Astrocyte of the spinal cord (primary cell): ENCODE measurements around the gene MAP3K1.

Experiments
- DNase-seq: peaks from one replicate; pipeline ENCODE4 v3.0.0; 2011; ENCODE audit warnings: low read depth, low spot score
- H3K4me3 ChIP-seq: 2 replicates; pipeline ENCODE4 v1.5.1; 2011; ENCODE audit warnings: low read depth, mild to moderate bottlenecking, low read length, moderate library complexity
- in situ Hi-C: cut with HindIII; loops from 2 replicates; pipeline ENCODE4 v1.10.0; 2017; ENCODE audit warnings: low sequenced_read_pairs
- TF ChIP-seq, protein P1 (sequence below): IDR thresholded peaks from 2 replicates; pipeline ENCODE4 v1.5.1; 2012; ENCODE audit warnings: low read depth, mild to moderate bottlenecking, low read length, inconsistent platforms

Gene MAP3K1

GRCh38 chr5:56862909-56863308 lies 47.6 kb downstream of the MAP3K1 start:
- DNase-seq: no peak
- in situ Hi-C loops: no loop called here
- TF ChIP-seq, protein P1, sequence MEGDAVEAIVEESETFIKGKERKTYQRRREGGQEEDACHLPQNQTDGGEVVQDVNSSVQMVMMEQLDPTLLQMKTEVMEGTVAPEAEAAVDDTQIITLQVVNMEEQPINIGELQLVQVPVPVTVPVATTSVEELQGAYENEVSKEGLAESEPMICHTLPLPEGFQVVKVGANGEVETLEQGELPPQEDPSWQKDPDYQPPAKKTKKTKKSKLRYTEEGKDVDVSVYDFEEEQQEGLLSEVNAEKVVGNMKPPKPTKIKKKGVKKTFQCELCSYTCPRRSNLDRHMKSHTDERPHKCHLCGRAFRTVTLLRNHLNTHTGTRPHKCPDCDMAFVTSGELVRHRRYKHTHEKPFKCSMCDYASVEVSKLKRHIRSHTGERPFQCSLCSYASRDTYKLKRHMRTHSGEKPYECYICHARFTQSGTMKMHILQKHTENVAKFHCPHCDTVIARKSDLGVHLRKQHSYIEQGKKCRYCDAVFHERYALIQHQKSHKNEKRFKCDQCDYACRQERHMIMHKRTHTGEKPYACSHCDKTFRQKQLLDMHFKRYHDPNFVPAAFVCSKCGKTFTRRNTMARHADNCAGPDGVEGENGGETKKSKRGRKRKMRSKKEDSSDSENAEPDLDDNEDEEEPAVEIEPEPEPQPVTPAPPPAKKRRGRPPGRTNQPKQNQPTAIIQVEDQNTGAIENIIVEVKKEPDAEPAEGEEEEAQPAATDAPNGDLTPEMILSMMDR: no peak
- no peak overlapping the region for H3K4me3 ChIP-seq

- no peak overlapping the region for H3K4me3 ChIP-seq
- DNase-seq: no peak
- TF ChIP-seq, protein P1: no peak
- in situ Hi-C loops: no loop called here
Measured at GRCh38 chr5:56871777-56872176, 56.4 kb downstream of the MAP3K1 start.

- in situ Hi-C loops: no loop called here
- no peak for DNase-seq
- TF ChIP-seq, protein P1: no peak
- H3K4me3 ChIP-seq: no peak overlapping the region
Measured at GRCh38 chr5:56873056-56873455, 57.7 kb downstream of the MAP3K1 start.

- TF ChIP-seq, protein P1: no peak
- no peak overlapping the region for H3K4me3 ChIP-seq
- in situ Hi-C loops: no loop called here
- DNase-seq: no peak
Measured at GRCh38 chr5:56876327-56876726, 61.0 kb downstream of the MAP3K1 start.

DNA sequence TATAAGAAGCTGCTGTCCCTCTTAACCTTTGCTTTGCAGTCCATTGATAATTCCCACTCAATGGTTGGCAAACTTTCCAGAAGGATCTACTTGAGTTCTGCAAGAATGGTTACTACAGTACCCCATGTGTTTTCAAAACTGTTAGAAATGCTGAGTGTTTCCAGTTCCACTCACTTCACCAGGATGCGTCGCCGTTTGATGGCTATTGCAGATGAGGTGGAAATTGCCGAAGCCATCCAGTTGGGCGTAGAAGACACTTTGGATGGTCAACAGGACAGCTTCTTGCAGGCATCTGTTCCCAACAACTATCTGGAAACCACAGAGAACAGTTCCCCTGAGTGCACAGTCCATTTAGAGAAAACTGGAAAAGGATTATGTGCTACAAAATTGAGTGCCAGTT lies 66.2 kb downstream of the MAP3K1 start:
- TF ChIP-seq, protein P1: no peak
- no peak overlapping the region for H3K4me3 ChIP-seq
- DNase-seq: no peak
- in situ Hi-C loops: no loop called here

DNA sequence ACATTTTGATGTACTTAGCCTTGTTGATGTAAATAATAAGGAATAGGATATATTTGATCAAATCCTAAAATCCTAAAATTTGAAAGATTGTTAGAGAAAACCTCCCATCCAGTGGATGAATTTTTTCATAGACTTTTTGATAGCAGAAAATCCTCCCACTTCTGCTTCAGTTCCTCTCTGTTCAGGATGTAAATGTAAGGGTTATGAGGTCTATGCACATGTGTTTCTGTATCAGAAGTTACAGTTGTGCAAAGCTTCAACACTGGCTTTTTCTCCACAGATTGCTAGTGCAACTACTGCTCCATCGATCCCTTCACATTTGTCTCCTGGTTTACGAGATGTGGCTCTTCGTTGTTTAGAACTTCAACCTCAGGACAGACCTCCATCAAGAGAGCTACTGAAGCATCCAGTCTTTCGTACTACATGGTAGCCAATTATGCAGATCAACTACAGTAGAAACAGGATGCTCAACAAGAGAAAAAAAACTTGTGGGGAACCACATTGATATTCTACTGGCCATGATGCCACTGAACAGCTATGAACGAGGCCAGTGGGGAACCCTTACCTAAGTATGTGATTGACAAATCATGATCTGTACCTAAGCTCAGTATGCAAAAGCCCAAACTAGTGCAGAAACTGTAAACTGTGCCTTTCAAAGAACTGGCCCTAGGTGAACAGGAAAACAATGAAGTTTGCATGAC lies 78.1 kb downstream of the MAP3K1 start:
- no peak overlapping the region for H3K4me3 ChIP-seq
- in situ Hi-C loops: no loop called here
- DNase-seq: no peak
- TF ChIP-seq, protein P1: no peak
